ENCODE data around the gene RHO.
"Not testable (repeated sequence)": the region's sequence is repeated elsewhere in the genome, so short reads cannot be mapped to it uniquely, and the experiment has no call there.

The RHO gene

DNA sequence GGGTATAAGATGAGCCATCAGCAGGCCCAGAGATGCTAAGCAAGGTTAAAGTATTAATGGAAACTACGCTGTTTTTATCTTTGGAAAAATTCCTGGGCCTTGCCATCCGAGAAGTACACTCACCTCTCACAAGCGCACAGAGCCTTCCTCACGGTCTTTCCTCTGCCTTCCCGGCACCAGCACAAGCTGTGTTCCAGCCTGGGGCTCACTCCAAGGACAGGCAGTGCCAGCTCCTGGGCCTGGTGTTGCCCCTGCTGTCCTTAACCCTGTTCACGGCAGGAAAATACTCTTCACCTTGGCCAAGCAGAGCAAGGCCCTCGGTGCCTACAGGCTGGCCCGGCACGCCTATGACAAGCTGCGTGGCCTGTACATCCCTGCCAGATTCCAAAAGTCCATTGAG, 14.3 kb upstream of the RHO start:
- Histone ChIP-seq H2AFZ (ENCODE audit: low read length) (no peak overlapping the region), H3K36me3 (replicated peaks; ENCODE audit: insufficient read depth, low read length) (no peaks in the 10 kb centered on the region), H3K9ac (ENCODE audit: low read length) (no peak overlapping the region), H4K20me1 (ENCODE audit: insufficient read depth, low read length) (no peaks in the 10 kb centered on the region), H3K4me2 (ENCODE audit: low read depth, low read length) (no peak overlapping the region), H3K79me2 (ENCODE audit: low read length) (no peaks in the 10 kb centered on the region), H3K27ac (ENCODE audit: low read length) (no peak overlapping the region), H3K9me3 (replicated peaks; ENCODE audit: insufficient read depth, low read length) (no peaks in the 10 kb centered on the region), H3K4me1 (ENCODE audit: low read length) (no peaks in the 10 kb centered on the region), H3K9me2 (replicated peaks; ENCODE audit: insufficient read depth, low read length) (no peaks in the 10 kb centered on the region), H3K4me3 (ENCODE audit: low read length) (no peak overlapping the region), H3F3A (ENCODE audit: insufficient read depth, low read length) (no peaks in the 10 kb centered on the region), H3K27me3 (replicated peaks; ENCODE audit: insufficient read depth, low read length) (no peaks in the 10 kb centered on the region)
- no peak for DNase-seq
- TF ChIP-seq EZH2phosphoT487 (IDR thresholded peaks at IDR 0.05; ENCODE audit: low read length): no peak
- TF ChIP-seq, protein P1, sequence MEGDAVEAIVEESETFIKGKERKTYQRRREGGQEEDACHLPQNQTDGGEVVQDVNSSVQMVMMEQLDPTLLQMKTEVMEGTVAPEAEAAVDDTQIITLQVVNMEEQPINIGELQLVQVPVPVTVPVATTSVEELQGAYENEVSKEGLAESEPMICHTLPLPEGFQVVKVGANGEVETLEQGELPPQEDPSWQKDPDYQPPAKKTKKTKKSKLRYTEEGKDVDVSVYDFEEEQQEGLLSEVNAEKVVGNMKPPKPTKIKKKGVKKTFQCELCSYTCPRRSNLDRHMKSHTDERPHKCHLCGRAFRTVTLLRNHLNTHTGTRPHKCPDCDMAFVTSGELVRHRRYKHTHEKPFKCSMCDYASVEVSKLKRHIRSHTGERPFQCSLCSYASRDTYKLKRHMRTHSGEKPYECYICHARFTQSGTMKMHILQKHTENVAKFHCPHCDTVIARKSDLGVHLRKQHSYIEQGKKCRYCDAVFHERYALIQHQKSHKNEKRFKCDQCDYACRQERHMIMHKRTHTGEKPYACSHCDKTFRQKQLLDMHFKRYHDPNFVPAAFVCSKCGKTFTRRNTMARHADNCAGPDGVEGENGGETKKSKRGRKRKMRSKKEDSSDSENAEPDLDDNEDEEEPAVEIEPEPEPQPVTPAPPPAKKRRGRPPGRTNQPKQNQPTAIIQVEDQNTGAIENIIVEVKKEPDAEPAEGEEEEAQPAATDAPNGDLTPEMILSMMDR (IDR thresholded peaks at IDR 0.05; ENCODE audit: low read length): no peak

DNA sequence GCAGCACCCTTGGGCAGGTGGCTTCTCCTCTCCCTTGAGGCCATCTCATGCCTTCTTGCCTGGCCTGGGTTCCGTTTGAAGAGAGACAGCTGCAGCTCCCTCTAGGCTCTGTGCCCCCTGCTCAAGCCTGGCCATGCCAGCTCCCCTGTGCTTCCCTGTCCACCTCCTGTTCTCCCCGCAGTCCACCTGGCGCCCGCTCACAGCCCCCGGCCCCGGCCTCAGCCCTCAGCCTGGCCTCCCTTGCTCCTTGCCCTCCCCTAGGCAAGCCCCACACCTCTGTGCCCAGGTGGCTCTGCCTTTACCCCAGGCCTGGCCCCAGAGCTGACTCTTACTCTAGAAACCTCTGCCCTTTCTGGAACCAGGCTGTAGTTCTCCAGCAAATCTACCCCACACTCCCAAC, 13.9 kb upstream of the RHO start:
- H3K4me2 ChIP-seq (ENCODE audit: low read depth, low read length): no peak overlapping the region
- no peak for DNase-seq

DNA sequence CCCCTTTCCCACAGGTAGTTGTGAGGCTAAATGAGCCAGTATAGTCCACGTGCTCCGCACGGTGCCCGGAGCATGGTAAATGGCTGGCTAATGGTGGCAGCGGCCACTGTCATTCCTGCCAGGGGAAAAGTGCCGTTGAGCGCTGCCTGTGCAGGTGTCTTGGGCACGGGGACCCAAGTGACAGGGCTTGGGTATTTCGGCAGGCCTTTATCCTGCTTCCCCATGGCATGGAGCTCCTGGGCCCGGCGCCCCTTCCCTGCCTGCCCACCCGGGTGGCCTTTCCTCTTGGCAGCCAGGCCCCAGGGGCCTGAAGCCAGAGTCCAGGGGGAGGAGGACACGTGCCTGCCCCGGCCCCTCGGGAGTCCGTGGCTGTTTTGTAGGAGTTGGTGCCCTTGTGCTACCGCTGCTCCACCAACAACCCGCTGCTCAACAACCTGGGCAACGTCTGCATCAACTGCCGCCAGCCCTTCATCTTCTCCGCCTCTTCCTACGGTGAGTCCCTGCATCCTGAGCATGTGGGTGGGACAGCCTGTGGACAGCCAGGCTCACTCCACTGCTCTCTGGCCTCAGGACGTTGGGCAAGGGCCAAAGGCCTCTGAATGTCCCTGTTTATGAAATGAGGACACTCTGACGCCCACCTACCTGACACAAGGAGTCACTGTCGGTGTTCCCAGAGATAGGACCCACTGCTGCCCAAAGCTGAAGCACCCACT, 13.2 kb upstream of the RHO start:
- DNase-seq; H4K20me1 ChIP-seq (ENCODE audit: insufficient read depth, low read length); H2AFZ ChIP-seq (ENCODE audit: low read length); H3K79me2 ChIP-seq (ENCODE audit: low read length); H3K27me3 ChIP-seq (replicated peaks; ENCODE audit: insufficient read depth, low read length); H3K36me3 ChIP-seq (replicated peaks; ENCODE audit: insufficient read depth, low read length); H3K9ac ChIP-seq (ENCODE audit: low read length); H3K9me2 ChIP-seq (replicated peaks; ENCODE audit: insufficient read depth, low read length); H3K27ac ChIP-seq (ENCODE audit: low read length); H3K4me1 ChIP-seq (ENCODE audit: low read length); H3F3A ChIP-seq (ENCODE audit: insufficient read depth, low read length); H3K9me3 ChIP-seq (replicated peaks; ENCODE audit: insufficient read depth, low read length); H3K4me3 ChIP-seq (ENCODE audit: low read length); H3K4me2 ChIP-seq (ENCODE audit: low read depth, low read length): not testable (repeated sequence)

More for the DNA sequence above, 13.9 kb upstream of the RHO start:
- no peak overlapping the region for H3K4me3 ChIP-seq (ENCODE audit: low read length)
- H3K9me2 ChIP-seq (replicated peaks; ENCODE audit: insufficient read depth, low read length): no peaks in the 10 kb centered on the region
- no peaks in the 10 kb centered on the region for H3K36me3 ChIP-seq (replicated peaks; ENCODE audit: insufficient read depth, low read length)
- TF ChIP-seq EZH2phosphoT487 (IDR thresholded peaks at IDR 0.05; ENCODE audit: low read length): no peak
- TF ChIP-seq EZH2 (optimal IDR thresholded peaks at IDR 0.05; ENCODE audit: low read depth, low read length): no peak
- TF ChIP-seq, protein P1 (IDR thresholded peaks at IDR 0.05; ENCODE audit: low read length): no peak
- H3K9ac ChIP-seq (ENCODE audit: low read length): no peak overlapping the region
- H3K27ac ChIP-seq (ENCODE audit: low read length): no peak overlapping the region
- H3K27me3 ChIP-seq (replicated peaks; ENCODE audit: insufficient read depth, low read length): no peaks in the 10 kb centered on the region
- no peak overlapping the region for H2AFZ ChIP-seq (ENCODE audit: low read length)
- no peaks in the 10 kb centered on the region for H3F3A ChIP-seq (ENCODE audit: insufficient read depth, low read length)
- no peaks in the 10 kb centered on the region for H3K4me1 ChIP-seq (ENCODE audit: low read length)
- H4K20me1 ChIP-seq (ENCODE audit: insufficient read depth, low read length): no peaks in the 10 kb centered on the region
- H3K9me3 ChIP-seq (replicated peaks; ENCODE audit: insufficient read depth, low read length): no peaks in the 10 kb centered on the region
- H3K79me2 ChIP-seq (ENCODE audit: low read length): no peaks in the 10 kb centered on the region

DNA sequence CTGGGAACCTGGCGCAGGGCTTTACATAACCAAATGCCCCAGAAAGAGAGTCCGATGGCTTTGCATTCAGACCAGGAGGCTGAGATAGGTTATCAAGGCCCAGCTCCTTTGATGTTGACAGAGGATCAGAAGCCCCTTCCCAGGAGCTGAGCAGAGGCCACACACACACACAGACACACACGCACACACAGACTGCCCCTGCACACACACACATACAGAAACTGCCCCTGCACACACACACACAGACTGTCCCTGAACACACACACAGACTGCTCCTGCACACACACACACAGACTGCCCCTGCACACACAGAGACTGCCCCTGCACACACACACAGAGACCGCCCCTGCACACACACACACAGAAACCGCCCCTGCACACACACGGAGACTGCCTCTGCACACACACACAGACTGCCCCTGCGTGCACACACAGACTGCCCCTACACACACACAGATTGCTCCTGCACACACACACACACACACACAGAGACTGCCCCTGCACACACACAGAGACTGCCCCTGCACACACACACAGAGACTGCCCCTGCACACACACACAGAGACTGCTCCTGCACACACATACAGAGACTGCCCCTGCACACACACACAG, 12.5 kb upstream of the RHO start:
- H4K20me1 ChIP-seq (ENCODE audit: insufficient read depth, low read length); DNase-seq; H3F3A ChIP-seq (ENCODE audit: insufficient read depth, low read length); H3K4me3 ChIP-seq (ENCODE audit: low read length); H3K36me3 ChIP-seq (replicated peaks; ENCODE audit: insufficient read depth, low read length); H3K79me2 ChIP-seq (ENCODE audit: low read length); H3K4me2 ChIP-seq (ENCODE audit: low read depth, low read length); H3K27me3 ChIP-seq (replicated peaks; ENCODE audit: insufficient read depth, low read length); H3K27ac ChIP-seq (ENCODE audit: low read length); H3K9me3 ChIP-seq (replicated peaks; ENCODE audit: insufficient read depth, low read length); H3K9me2 ChIP-seq (replicated peaks; ENCODE audit: insufficient read depth, low read length); H3K4me1 ChIP-seq (ENCODE audit: low read length); H2AFZ ChIP-seq (ENCODE audit: low read length); H3K9ac ChIP-seq (ENCODE audit: low read length): not testable (repeated sequence)

Measured in MM.1S (cell line).